Gastrocnemius medialis (tissue), 4 donors: ENCODE measurements around the gene PNPT1.

Experiments
- CTCF ChIP-seq, 5 experiments: fragments of 450-650 bp in 3 of 5; fragments of 200-600 bp in 2 of 5; sonication (generic) in 2 of 5; IDR thresholded peaks in 4 of 5; conservative IDR thresholded peaks in 1 of 5; 1 replicate in 4 of 5; 2 replicates in 1 of 5; pipeline ENCODE4 v1.5.1; 2016 to 2019; ENCODE audit warnings: antibody characterized with exemption in 5 of 5, mild to moderate bottlenecking in 3 of 5, moderate library complexity in 3 of 5
- POLR2A ChIP-seq, 2 donors: fragments of 450-650 bp; IDR thresholded peaks; one replicate each; pipeline ENCODE4 v1.6.1; 2017; ENCODE audit warnings: antibody characterized with exemption in 2 of 2, mild to moderate bottlenecking in 2 of 2, moderate library complexity in 2 of 2

DNA sequence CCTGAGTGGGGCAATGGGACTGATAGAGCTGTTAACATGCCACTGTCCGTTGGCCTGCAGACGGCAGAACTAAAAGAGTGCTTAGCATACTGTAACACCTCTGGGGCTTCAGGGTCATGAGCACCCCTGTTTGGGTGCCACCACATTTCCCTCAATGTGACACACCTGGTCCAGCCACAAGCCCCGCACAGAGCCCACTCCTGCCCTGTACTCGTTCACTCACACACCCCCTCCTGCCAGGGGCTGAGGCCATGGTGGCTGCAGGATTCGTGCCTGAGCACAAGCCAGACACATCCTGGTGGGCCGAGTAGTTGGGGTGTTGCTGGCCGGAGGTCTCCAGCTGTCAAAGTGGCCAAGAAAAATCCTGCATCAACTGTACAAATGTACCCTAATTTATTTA lies 71.8 kb downstream of the PNPT1 start:
- TF ChIP-seq POLR2A (IDR thresholded peaks at IDR 0.05), result no peak
- TF ChIP-seq CTCF (IDR thresholded peaks at IDR 0.05 in 4 of 5, conservative IDR thresholded peaks at IDR 0.05 in 1 of 5), result no peak
